OCI-M2 (cell line): ENCODE data around the gene TRIM33.
"Not testable (repeated sequence)": the region's sequence is repeated elsewhere in the genome, so short reads cannot be mapped to it uniquely, and the experiment has no call there.

Experiments
- DNase-seq: peaks from one replicate; lab custom pipeline; 2025; ENCODE audit not compliant: unreplicated experiment; lab: John Stamatoyannopoulos, UW

Gene TRIM33

GRCh38 chr1:114510274-114511031 is 550 bp downstream of the TRIM33 start:
- no peak for DNase-seq

GRCh38 chr1:114509596-114510273 is 1.3 kb downstream of the TRIM33 start:
- no peak for DNase-seq

DNA sequence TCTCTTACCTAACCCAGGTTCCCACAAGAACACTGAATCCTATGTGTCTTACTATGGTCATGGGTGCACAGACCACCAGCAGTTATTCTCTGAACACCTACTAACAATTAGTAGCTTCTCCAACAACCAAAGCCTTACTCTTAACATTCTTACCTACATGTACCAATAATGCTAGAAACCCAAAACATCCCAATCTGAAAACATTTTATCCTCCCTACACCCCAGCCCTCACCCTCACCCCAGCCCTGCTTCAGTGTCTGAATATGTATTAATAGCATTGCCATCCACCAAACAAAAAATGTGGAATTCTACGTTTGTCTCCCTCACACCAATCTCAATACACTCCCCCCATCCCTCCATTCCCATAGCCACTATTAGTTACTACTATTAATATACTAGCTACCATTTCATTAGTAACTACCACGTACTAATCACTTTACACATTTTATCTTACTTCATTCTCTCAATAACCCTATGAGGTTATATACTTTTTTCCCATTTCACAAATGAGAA is 2.6 kb downstream of the TRIM33 start:
- no peak for DNase-seq

DNA sequence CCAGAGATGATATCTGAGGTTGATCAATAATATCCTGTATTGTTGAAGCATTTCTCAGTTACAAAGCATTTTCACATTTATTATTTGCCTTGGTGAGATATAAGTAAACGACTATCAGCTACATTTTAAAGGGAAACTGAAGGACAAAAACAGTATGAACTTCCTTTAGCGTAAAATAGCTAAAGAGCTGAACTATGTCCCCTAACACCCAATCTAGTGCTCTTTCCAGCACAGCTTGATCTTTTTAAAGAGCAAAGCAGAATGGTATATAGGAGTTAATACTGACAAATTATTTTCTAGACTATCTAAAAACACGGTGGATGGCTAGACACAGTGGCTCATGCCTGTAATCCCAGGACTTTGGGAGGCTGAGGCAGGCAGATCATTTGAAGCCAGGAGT is 3.5 kb downstream of the TRIM33 start:
- DNase-seq = no peak

- DNase-seq = no peak
Observed at GRCh38 chr1:114505148-114505561, 5.8 kb downstream of the TRIM33 start.

DNA sequence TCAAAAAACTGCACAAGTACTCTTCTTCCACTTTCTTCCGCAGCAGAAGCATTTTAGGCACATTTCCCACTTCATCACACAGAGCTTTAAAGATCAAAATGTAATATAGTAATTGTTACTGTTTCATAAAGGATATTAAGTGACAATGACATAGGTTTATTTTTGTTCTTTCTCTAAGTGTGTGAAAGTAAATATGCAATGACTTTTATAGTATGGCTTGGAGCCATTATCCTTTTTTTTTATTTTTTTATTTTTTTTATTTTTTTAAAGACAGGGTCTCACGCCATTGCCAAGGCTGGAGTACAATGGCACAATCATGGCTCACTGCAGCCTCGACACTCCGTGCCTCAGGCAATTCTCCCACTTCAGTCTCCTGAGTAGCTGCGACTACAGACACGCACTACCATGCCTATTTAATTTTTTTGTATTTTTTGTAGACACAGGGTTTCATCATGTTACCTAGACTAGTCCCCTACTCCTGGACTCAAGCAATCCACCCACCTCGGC is 7.0 kb downstream of the TRIM33 start:
- DNase-seq = no peak

- no peak for DNase-seq
Observed at GRCh38 chr1:114502080-114502479, 8.9 kb downstream of the TRIM33 start.

GRCh38 chr1:114499478-114499877 is 11.5 kb downstream of the TRIM33 start:
- DNase-seq = no peak

DNA sequence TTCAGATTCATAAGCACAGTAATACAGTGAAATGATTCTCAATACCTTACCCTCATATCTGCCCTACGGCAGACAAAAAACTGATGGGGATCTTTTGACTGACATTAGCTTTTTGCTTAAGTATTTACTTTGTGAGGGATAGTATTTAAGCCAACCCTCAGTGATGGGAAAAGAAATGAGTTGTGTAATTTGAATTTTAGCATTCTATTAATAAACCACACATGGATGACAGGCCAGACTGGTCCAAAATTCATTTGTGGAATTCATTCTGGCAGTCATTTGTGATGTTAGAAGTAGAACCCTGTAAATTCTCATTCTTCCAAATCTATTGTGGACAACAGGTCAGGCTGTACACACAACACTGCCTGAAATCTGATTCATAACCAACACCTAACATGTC is 14.9 kb downstream of the TRIM33 start:
- DNase-seq = no peak

DNA sequence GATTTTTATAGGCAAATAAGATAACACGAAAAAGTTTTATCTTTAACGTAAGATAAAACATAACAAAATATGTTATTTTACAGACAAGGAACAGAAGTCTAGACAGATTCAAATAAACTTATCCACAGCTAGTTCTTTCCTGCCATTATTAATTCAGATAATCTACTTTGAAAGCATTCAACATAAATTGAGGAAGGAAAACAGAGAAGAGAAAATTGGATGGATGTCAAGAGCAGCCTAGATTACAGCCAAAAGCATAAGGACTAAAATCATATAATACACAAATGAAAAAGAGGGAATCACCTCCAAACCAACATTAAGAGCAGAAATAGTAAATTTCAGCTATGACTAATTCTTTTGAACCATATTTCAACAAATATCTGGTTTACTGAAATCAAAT is 15.5 kb downstream of the TRIM33 start:
- no peak for DNase-seq

DNA sequence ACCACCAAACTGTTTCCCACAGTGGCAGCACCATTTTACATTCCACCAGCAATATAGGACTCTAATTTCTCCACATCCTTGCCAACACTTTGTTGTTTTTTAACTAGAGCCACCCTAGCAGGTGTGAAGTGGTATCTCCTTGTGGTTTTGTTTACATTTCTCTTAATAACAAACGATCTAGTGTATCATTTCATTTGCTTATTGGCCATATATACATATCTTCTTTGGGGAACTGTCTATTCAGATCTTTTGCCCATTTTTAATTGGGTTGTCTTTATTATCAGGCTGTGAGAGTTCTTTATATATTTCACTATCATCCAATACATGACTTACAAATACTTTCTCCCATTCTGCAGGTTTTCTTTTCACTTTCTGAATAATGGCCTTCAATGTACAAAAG is 18.0 kb downstream of the TRIM33 start:
- no peak for DNase-seq

- no peak for DNase-seq
Observed at GRCh38 chr1:114490274-114490693, 20.7 kb downstream of the TRIM33 start.

DNA sequence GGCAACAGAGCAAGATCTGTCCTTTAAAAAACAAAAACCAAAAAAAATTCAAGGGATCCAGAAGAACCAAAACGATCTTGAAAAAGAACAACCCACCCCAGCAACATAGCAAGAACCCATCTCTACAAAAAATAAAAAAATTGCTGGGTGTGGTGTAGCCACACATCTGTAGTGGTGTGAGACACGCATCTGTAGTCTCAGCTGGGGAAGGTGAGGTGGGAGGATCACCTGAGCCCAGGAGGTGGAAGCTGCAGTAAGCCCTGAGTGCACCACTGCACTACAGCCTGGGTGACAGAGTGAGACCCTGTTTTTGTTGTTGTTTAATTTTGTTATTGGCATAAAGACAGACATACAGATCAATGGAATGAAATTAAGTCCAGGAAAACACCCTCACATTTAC is 22.3 kb downstream of the TRIM33 start:
- no peak for DNase-seq

- DNase-seq = no peak
Observed at GRCh38 chr1:114485286-114485685, 25.7 kb downstream of the TRIM33 start.

- no peak for DNase-seq
Observed at GRCh38 chr1:114482585-114482984, 28.4 kb downstream of the TRIM33 start.

GRCh38 chr1:114479636-114480035 is 31.4 kb downstream of the TRIM33 start:
- not testable (repeated sequence) for DNase-seq

DNA sequence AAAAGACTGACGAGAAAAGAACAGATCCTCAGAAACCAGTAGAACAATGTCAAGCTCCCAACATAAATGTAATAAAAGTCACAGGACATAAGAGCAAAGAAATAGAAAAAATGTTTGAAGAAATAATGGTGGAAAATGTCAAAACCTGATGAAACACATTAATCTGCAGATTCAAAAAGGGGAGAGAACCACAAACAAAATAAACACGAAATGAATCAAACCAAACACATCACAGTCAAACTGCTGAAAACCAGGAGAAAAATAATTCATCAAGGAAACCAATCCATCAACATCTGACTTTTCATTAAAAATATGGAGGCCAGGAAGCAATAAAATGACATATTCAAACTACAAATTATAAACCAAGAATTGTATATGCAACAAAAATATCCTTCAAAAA is 31.9 kb downstream of the TRIM33 start:
- DNase-seq = no peak

DNA sequence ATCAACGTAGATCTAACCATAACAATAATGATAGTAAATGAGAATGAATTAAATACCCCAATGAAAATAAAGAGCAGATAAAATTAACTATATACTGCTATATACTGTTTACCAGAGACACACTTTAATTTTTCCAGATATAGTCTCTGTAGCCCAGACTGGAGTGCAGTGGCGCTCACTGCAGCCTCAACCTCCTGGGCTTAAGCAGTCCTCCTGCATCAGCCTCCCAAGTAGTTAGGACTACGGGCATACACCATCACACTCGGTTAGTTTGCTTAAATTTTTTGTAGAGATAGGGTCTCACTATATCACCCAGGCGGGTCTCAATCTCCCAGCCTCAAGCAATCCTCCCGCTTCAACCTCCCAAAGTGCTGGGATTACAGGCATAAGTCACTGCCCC is 37.2 kb downstream of the TRIM33 start:
- DNase-seq = no peak

GRCh38 chr1:114472408-114472807 is 38.6 kb downstream of the TRIM33 start:
- DNase-seq = no peak

- DNase-seq = no peak
Observed at GRCh38 chr1:114470681-114471080, 40.3 kb downstream of the TRIM33 start.

DNA sequence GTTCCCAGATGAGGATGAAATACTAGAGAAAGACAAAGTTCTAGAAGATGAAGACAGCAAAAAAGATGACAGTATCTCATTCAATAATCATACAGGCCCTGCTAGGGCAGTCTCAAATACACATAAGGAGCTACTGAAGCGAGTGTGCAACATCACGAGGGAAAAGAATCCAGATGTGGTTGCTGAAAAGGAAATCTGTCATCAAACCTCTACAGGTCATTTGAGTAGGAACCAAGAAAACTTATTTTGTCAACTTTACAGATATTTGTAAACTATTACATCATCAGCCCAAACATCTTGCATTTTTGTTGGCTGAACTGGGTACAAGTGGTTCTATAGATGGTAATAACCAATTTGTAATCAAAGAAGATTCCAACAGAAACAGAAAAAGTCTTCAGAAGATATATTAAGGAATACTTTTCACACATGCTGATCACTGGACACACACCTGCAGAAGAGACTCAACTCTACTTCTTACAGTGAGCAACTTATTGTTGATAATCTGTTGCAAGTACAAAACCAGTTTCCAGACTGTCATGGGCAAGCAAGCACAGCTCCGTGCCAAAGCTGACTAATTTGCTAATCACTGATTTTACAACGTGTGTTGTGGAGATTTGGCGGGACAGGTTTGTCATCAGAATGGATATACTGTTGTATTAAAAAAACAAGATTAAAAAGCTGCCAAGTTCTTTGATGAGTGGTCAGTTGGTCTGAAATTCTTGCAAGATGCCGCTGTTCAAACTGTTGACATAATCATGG is 42.1 kb downstream of the TRIM33 start:
- no peak for DNase-seq

GRCh38 chr1:114468047-114468446 is 43.0 kb downstream of the TRIM33 start:
- DNase-seq = no peak
